HepG2 (cell line): ENCODE results near the gene BCAS3. TPM values are rescaled to one million over a fixed set of nuclear protein-coding genes. Genes with fewer than 3 reads are reported as not detected.
A peak's percentile ranks its signal among the peaks of the same experiment; 100 is the strongest.

Source experiments
- ATAC-seq: fragments of 200-7000 bp; cut with Tn5 transposase; 3 replicates; pipeline ENCODE4 v1.9.1; 2020; ENCODE audit warnings: mild to moderate bottlenecking, moderate library complexity
- BruUV-seq: library from RNA; stranded (reverse); fragments of 400-500 nt; replicated peaks from 2 replicates; lab custom pipeline; 2021; lab: Mats Ljungman, UMichigan
- CTCF ChIA-PET: fragments of 300-600 bp; formaldehyde crosslinking; extraction: SDS; loops from one replicate; lab custom pipeline; 2021; ENCODE audit warnings: low total read pairs, inconsistent platforms, low intra/inter-chr PET ratio; lab: Yijun Ruan, JAX
- POLR2A ChIA-PET: fragments of 350-600 bp; sonication (Branson Sonifier 250); formaldehyde crosslinking; loops from one replicate; lab custom pipeline; 2020; ENCODE audit warnings: antibody characterized with exemption, inconsistent platforms; lab: Yijun Ruan, JAX
- DNase-seq: peaks from one replicate; pipeline ENCODE4 v3.0.0-alpha.2; 2015; ENCODE audit warnings: low spot score
- FAIRE-seq: peaks from 3 replicates; lab custom pipeline; 2011; peaks lifted over from hg19 to GRCh38; lab: Jason Lieb, UNC
- H2AFZ ChIP-seq: one replicate; pipeline ENCODE4 v1.6.1; 2011; ENCODE audit warnings: low read length, inconsistent platforms
- H3K27ac ChIP-seq: fragments of 300-600 bp; 3 replicates; pipeline ENCODE4 v1.8.0; 2011; ENCODE audit warnings: mixed run types, mild to moderate bottlenecking, mixed read lengths, low read length, inconsistent platforms; ENCODE audit not compliant: insufficient read depth; ENCODE audit errors: extremely low read length
- H3K27me3 ChIP-seq, 2 experiments: fragments of 200-600 bp in 1 of 2; 2 replicates in 1 of 2; 3 replicates in 1 of 2; pipeline versions ENCODE4 v1.6.0 to v1.8.0; 2011; ENCODE audit warnings: low read length in 2 of 2, mild to moderate bottlenecking in 2 of 2, moderate library complexity in 2 of 2, inconsistent platforms in 1 of 2; ENCODE audit not compliant: insufficient read depth in 2 of 2, control insufficient read depth in 1 of 2
- H3K36me3 ChIP-seq, 2 experiments: fragments of 200-600 bp in 1 of 2; replicated peaks in 1 of 2; 2 replicates in 1 of 2; 3 replicates in 1 of 2; pipeline versions ENCODE4 v1.5.1 to v1.8.0; 2011; ENCODE audit warnings: low read length in 2 of 2, inconsistent platforms in 1 of 2; ENCODE audit not compliant: insufficient read depth in 2 of 2, control insufficient read depth in 1 of 2
- H3K4me1 ChIP-seq: 2 replicates; pipeline ENCODE4 v1.5.1; 2012; ENCODE audit warnings: low read length, inconsistent platforms; ENCODE audit not compliant: insufficient read depth
- H3K4me2 ChIP-seq: 2 replicates; pipeline ENCODE4 v1.6.0; 2011; ENCODE audit warnings: low read depth, low read length, inconsistent platforms
- H3K4me3 ChIP-seq, 3 experiments: fragments of 200-600 bp in 1 of 3; sonication (generic), shearing (Covaris generic) in 1 of 3; replicated peaks in 1 of 3; 2 replicates each; pipeline ENCODE4 v1.5.1; 2011 to 2016; ENCODE audit warnings: low read length in 3 of 3, inconsistent platforms in 2 of 3, low read depth in 2 of 3, mild to moderate bottlenecking in 2 of 3, control low read depth in 1 of 3, mixed read lengths in 1 of 3; ENCODE audit not compliant: insufficient read depth in 1 of 3
- H3K79me2 ChIP-seq: one replicate; pipeline ENCODE4 v1.6.1; 2011; ENCODE audit warnings: low read length, inconsistent platforms; ENCODE audit not compliant: insufficient read depth
- H3K9ac ChIP-seq: 2 replicates; pipeline ENCODE4 v1.6.0; 2011; ENCODE audit warnings: mild to moderate bottlenecking, low read depth, low read length, inconsistent platforms; ENCODE audit not compliant: insufficient read depth
- H3K9me3 ChIP-seq: 2 replicates; pipeline ENCODE4 v1.5.1; 2012; ENCODE audit warnings: mild to moderate bottlenecking, low read length
- H4K20me1 ChIP-seq: 2 replicates; pipeline ENCODE4 v1.6.0; 2011; ENCODE audit warnings: inconsistent platforms, mild to moderate bottlenecking, low read length, moderate library complexity; ENCODE audit not compliant: insufficient read depth
- BCL6 ChIP-seq: IDR thresholded peaks from 2 replicates; pipeline ENCODE4 v1.6.1; 2016; ENCODE audit warnings: missing genetic modification reagents, missing compliant biosample characterization
- HCFC1 ChIP-seq: fragments of 150-350 bp; IDR thresholded peaks from 2 replicates; pipeline ENCODE4 v1.6.1; 2014; ENCODE audit warnings: low read depth, low read length
- HNRNPL ChIP-seq: fragments of 200-400 bp; formaldehyde crosslinking; IDR thresholded peaks from 2 replicates; pipeline ENCODE4 v1.6.1; 2017; ENCODE audit warnings: mild to moderate bottlenecking, low read depth, low read length
- MED13 ChIP-seq: sonication (generic); formaldehyde crosslinking; IDR thresholded peaks from 2 replicates; pipeline ENCODE4 v1.5.0; 2020; ENCODE audit warnings: missing genetic modification reagents
- ZNF503 ChIP-seq: sonication (generic); formaldehyde crosslinking; IDR thresholded peaks from 2 replicates; pipeline ENCODE4 v1.4.0; 2020; ENCODE audit warnings: missing genetic modification reagents
- ZNF563 ChIP-seq: sonication (generic); formaldehyde crosslinking; IDR thresholded peaks from 2 replicates; pipeline ENCODE4 v1.8.0; 2022; ENCODE audit warnings: mild to moderate bottlenecking, moderate library complexity, missing genetic modification reagents
- ZNF629 ChIP-seq: sonication (generic); formaldehyde crosslinking; conservative IDR thresholded peaks from 2 replicates; pipeline ENCODE4 v1.5.0; 2020; ENCODE audit warnings: missing genetic modification reagents
- ZNF687 ChIP-seq: sonication (generic); formaldehyde crosslinking; IDR thresholded peaks from 2 replicates; pipeline ENCODE4 v1.5.1; 2020; ENCODE audit warnings: mild to moderate bottlenecking, missing genetic modification reagents, moderate library complexity
- ZNF776 ChIP-seq: sonication (generic); formaldehyde crosslinking; IDR thresholded peaks from 2 replicates; pipeline ENCODE4 v1.4.0; 2020; ENCODE audit warnings: mild to moderate bottlenecking, missing genetic modification reagents
- WGBS: methylation state at CpG from one replicate; pipeline ENCODE4 v1.1.6; 2017; ENCODE audit warnings: low lambda C conversion rate; 5-methylcytosine and 5-hydroxymethylcytosine counted together
- in situ Hi-C: cut with HindIII; loops from 2 replicates; pipeline ENCODE4 v1.10.0; 2017; ENCODE audit warnings: low pct_unique_long_range_greater_than_20kb; ENCODE audit not compliant: extremely low pct_ligation_motif_present
- intact Hi-C: fragments of 100-400 bp; cut with micrococcal nuclease; formaldehyde crosslinking; loops from one replicate; pipeline ENCODE4 v1.10.0; 2022; ENCODE audit not compliant: unreplicated experiment
- polyA plus RNA-seq, 8 experiments: library from polyadenylated mRNA; depleted of rRNA in 3 of 8; stranded (reverse) in 7 of 8; unstranded in 1 of 8; fragments of >200 nt; fragmentation: Illumina TruSeq in 4 of 8; extraction: Trizol in 4 of 8; gene quantifications; 2 replicates each; pipeline versions ENCODE4 v1.2.1 to v1.2.3, GENCODE V29; 2011 to 2016; ENCODE audit warnings: low read depth in 4 of 8, missing spikeins in 1 of 8, mixed read lengths in 1 of 8; ENCODE audit not compliant: insufficient read depth in 1 of 8
- total RNA-seq, 5 experiments: library from RNA; depleted of rRNA; stranded (reverse); fragments of >200 nt; fragmentation: Illumina TruSeq; extraction: Trizol; gene quantifications; 2 replicates each; pipeline ENCODE4 v1.2.3, GENCODE V29; 2016; ENCODE audit warnings: low read depth in 1 of 5

The BCAS3 gene
- total and polyA plus RNA-seq, 2 of the 13 experiments (the other 11 are each of a cell fraction or from before 2014, with no cell fraction given), result 10.7 to 11.2 TPM

GRCh38 chr17:61387011-61387410 is 709.4 kb downstream of the BCAS3 start:
- in situ Hi-C loops (no loop called here), intact Hi-C loops (no loop called here)
- DNase-seq (no peak), FAIRE-seq (no peak), ATAC-seq (no peak)
- Histone ChIP-seq H3K36me3 (no peaks in the 10 kb centered on the region; a peak in 1 of 5 replicates), H3K9ac (no peak overlapping the region), H3K4me1 (peaks cover 56% of the 10 kb centered on the region), H3K27me3 (no peaks in the 10 kb centered on the region), H3K4me2 (no peak overlapping the region), H4K20me1 (no peaks in the 10 kb centered on the region), H2AFZ (no peak overlapping the region), H3K4me3 (no peak overlapping the region), H3K79me2 (no peaks in the 10 kb centered on the region), H3K9me3 (no peaks in the 10 kb centered on the region), H3K27ac (no peak overlapping the region)
- CTCF ChIA-PET, result no interaction called here
- POLR2A ChIA-PET, result no interaction called here
- WGBS, result 98% methylated on average over 8 of the region's 8 CpGs
- TF ChIP-seq HNRNPL (peak; percentile 30; the same call in 1 of the 2 replicates), ZNF563 (CRISPR knock-in tag) (no peak)
- BruUV-seq, result no TSS peak

- CTCF ChIA-PET, result no interaction called here
Measured at GRCh38 chr17:61387511-61388305, 710.1 kb downstream of the BCAS3 start.

More at GRCh38 chr17:61387511-61388305, 710.1 kb downstream of the BCAS3 start:
- in situ Hi-C loops, result no loop called here
- intact Hi-C loops, result no loop called here
- H3K9ac ChIP-seq, result no peak overlapping the region
- H3K27me3 ChIP-seq, result no peaks in the 10 kb centered on the region
- POLR2A ChIA-PET, result no interaction called here
- no peaks in the 10 kb centered on the region; a peak in 1 of 5 replicates for H3K36me3 ChIP-seq
- no peak overlapping the region for H3K4me3 ChIP-seq
- no peak for ATAC-seq
- no peaks in the 10 kb centered on the region for H3K79me2 ChIP-seq
- no peaks in the 10 kb centered on the region for H4K20me1 ChIP-seq
- 94% methylated on average over 10 of the region's 11 CpGs for WGBS
- DNase-seq, result no peak
- peaks cover 53% of the 10 kb centered on the region for H3K4me1 ChIP-seq
- H3K4me2 ChIP-seq, result no peak overlapping the region
- TF ChIP-seq MED13 (CRISPR knock-in tag) (no peak), ZNF629 (CRISPR knock-in tag) (peak; percentile 44), ZNF776 (0 out of 2 replicates have a peak, but pooled peaks have one; percentile 34), BCL6 (CRISPR knock-in tag) (0 out of 2 replicates have a peak, but pooled peaks have one; percentile 19), HCFC1 (no peak), ZNF687 (CRISPR knock-in tag) (0 out of 2 replicates have a peak, but pooled peaks have one; percentile 14), ZNF503 (CRISPR knock-in tag) (no peak)
- H2AFZ ChIP-seq, result no peak overlapping the region
- H3K9me3 ChIP-seq, result no peaks in the 10 kb centered on the region
- FAIRE-seq, result no peak
- no TSS peak for BruUV-seq
- H3K27ac ChIP-seq, result no peak overlapping the region
